ENCODE results near the gene CAPN5. TPM values are rescaled to one million over a fixed set of nuclear protein-coding genes. Genes with fewer than 3 reads are reported as not detected.
A peak's percentile ranks its signal among the peaks of the same experiment; 100 is the strongest.

CAPN5 gene
- total and polyA plus RNA-seq, 2 of the 13 experiments (the other 11 are each of a cell fraction or from before 2014, with no cell fraction given), result 0.27 to 1.2 TPM

DNA sequence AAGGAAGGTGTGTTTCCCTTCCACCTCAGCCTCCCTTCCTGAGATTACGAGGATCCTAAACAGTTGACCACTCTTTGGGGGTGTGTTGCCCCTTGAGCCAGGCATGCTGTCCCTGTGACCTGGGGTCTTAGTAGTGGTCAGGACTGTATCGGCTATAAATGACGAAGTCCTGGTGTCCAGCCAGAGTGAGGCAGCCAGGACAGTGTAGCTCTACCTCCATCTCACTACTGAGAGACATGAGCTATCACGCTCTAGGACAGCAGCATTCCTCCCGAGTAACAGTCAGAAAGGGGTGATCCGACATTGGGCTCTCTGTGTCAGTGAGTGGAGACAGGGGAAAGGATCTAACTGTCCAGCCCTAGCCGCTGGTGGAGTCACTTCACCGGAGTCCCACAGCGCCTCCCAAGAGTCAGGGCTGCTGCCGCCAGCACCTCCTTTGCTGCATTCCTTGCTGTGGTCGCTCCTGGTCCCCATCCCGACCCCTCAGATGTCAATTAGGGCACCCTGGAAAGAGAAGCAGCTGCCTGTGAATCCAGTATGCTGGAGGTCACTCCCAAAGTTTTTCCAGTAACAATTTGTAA lies 35.8 kb upstream of the CAPN5 start:
- intact Hi-C loops (cut with micrococcal nuclease; ENCODE audit: unreplicated experiment), result no loop called here
- no peaks in the 10 kb centered on the region for H4K20me1 ChIP-seq (ENCODE audit: insufficient read depth, low read length)
- no peak overlapping the region for H2AFZ ChIP-seq (ENCODE audit: low read length)
- in situ Hi-C loops (cut with HindIII; ENCODE audit: extremely low pct_ligation_motif_present, low pct_unique_long_range_greater_than_20kb), result loop anchor here (25.0 kb wide), 1 partner anchor 119 kb away; no protein-coding TSS in a partner anchor
- H3K4me2 ChIP-seq (ENCODE audit: low read depth, low read length), result no peak overlapping the region
- FAIRE-seq (no peak), DNase-seq (ENCODE audit: low spot score) (no peak), ATAC-seq (peak; percentile 80)
- BruUV-seq (replicated peaks), result no TSS peak
- peaks cover 7% of the 10 kb centered on the region for H3K4me1 ChIP-seq (ENCODE audit: insufficient read depth, low read length)
- no peaks in the 10 kb centered on the region for H3K9me3 ChIP-seq (ENCODE audit: low read length)
- no peaks in the 10 kb centered on the region for H3K79me2 ChIP-seq (ENCODE audit: insufficient read depth, low read length)
- no peaks in the 10 kb centered on the region for H3K36me3 ChIP-seq (replicated peaks in 1 of 2; ENCODE audit: control insufficient read depth in 1 of 2, insufficient read depth in 2 of 2, low read length in 2 of 2)
- WGBS (ENCODE audit: low lambda C conversion rate), result 23% methylated on average over 12 of the region's 12 CpGs
- CTCF ChIA-PET (ENCODE audit: low intra/inter-chr PET ratio, low total read pairs), result no interaction called here
- TF ChIP-seq ARHGAP35 (CRISPR knock-in tag; IDR thresholded peaks at IDR 0.05; ENCODE audit: borderline replicate concordance), result no peak
- TF ChIP-seq SIX1 (CRISPR knock-in tag; IDR thresholded peaks at IDR 0.05; ENCODE audit: borderline replicate concordance), result no peak
- peak; percentile 34 for TF ChIP-seq XRCC5 (optimal IDR thresholded peaks at IDR 0.05; ENCODE audit: low read length)
- peak; percentile 79 for TF ChIP-seq ZNF121 (CRISPR knock-in tag; IDR thresholded peaks at IDR 0.05)
- TF ChIP-seq, protein P1, sequence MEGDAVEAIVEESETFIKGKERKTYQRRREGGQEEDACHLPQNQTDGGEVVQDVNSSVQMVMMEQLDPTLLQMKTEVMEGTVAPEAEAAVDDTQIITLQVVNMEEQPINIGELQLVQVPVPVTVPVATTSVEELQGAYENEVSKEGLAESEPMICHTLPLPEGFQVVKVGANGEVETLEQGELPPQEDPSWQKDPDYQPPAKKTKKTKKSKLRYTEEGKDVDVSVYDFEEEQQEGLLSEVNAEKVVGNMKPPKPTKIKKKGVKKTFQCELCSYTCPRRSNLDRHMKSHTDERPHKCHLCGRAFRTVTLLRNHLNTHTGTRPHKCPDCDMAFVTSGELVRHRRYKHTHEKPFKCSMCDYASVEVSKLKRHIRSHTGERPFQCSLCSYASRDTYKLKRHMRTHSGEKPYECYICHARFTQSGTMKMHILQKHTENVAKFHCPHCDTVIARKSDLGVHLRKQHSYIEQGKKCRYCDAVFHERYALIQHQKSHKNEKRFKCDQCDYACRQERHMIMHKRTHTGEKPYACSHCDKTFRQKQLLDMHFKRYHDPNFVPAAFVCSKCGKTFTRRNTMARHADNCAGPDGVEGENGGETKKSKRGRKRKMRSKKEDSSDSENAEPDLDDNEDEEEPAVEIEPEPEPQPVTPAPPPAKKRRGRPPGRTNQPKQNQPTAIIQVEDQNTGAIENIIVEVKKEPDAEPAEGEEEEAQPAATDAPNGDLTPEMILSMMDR (CRISPR knock-in tag; IDR thresholded peaks at IDR 0.05), result peak; percentile 34
- TF ChIP-seq STAG1 (CRISPR knock-in tag; IDR thresholded peaks at IDR 0.05), result peak; percentile 45; the same call in 1 of the 2 replicates
- TF ChIP-seq TBL1XR1 (IDR thresholded peaks at IDR 0.05; ENCODE audit: borderline replicate concordance, low read length, partially characterized antibody), result no peak
- no peak for TF ChIP-seq IKZF4 (CRISPR knock-in tag; IDR thresholded peaks at IDR 0.05; ENCODE audit: borderline replicate concordance, low read depth, not compliant biosample characterization)
- no peak overlapping the region for H3K9ac ChIP-seq (ENCODE audit: insufficient read depth, low read depth, low read length)
- POLR2A ChIA-PET, result no interaction called here
- H3K27me3 ChIP-seq (ENCODE audit: control insufficient read depth in 1 of 2, insufficient read depth in 2 of 2, low read length in 2 of 2), result peaks cover 4 to 57% of the 10 kb centered on the region in 2 experiments
- no peak overlapping the region for H3K27ac ChIP-seq (ENCODE audit: extremely low read length, insufficient read depth, low read length)
- no peak overlapping the region for H3K4me3 ChIP-seq (replicated peaks in 1 of 3; ENCODE audit: insufficient read depth in 1 of 3, low read depth in 2 of 3, low read length in 3 of 3)

All from HepG2 (cell line).